ENCODE data around the gene GCK.

GCK gene

GRCh38 chr7:44103923-44104859, 85.0 kb downstream of the GCK start, which contains the start of gene AEBP1:
Gene AEBP1 (plus strand): TSS chr7:44104345. CDS start chr7:44104666, 321 bp downstream.
- peak in 1 of 14 donors; percentile 40 for DNase-seq

- no peak for DNase-seq
Observed at GRCh38 chr7:44103566-44103922, 85.7 kb downstream of the GCK start.

GRCh38 chr7:44102846-44103565, 86.2 kb downstream of the GCK start:
- DNase-seq, result no peak

- peak in 2 of 14 donors; percentile 32 to 70 for DNase-seq
Observed at GRCh38 chr7:44101966-44102845, 87.0 kb downstream of the GCK start.

- DNase-seq, result no peak
Observed at GRCh38 chr7:44101303-44101965, 87.8 kb downstream of the GCK start.

GRCh38 chr7:44100458-44101302, 88.6 kb downstream of the GCK start:
- peak in 2 of 14 donors; percentile 44 to 84 for DNase-seq

- no peak for DNase-seq
Observed at GRCh38 chr7:44099669-44100068, 89.6 kb downstream of the GCK start.

GRCh38 chr7:44098092-44099068, 90.9 kb downstream of the GCK start:
- no peak for DNase-seq

- DNase-seq, result no peak
Observed at GRCh38 chr7:44097064-44097932, 91.9 kb downstream of the GCK start.

GRCh38 chr7:44096326-44096881, 92.8 kb downstream of the GCK start:
- no peak for DNase-seq

- no peak for DNase-seq
Observed at GRCh38 chr7:44095781-44096180, 93.5 kb downstream of the GCK start.

- DNase-seq, result no peak
Observed at GRCh38 chr7:44094883-44095592, 94.2 kb downstream of the GCK start.

GRCh38 chr7:44094365-44094764, 94.9 kb downstream of the GCK start:
- DNase-seq, result no peak

Data from C1 segment of cervical spinal cord (tissue), 14 donors.